ENCODE measurements around the gene SUPT6H. TPM values are rescaled to one million over a fixed set of nuclear protein-coding genes. Genes with fewer than 3 reads are reported as not detected.
A peak's percentile ranks its signal among the peaks of the same experiment; 100 is the strongest.

SUPT6H gene
- total and polyA plus RNA-seq, 2 donors (not counting 3 experiments of a cell fraction or from before 2014, with no cell fraction given), result 33.9 to 79.2 TPM

DNA sequence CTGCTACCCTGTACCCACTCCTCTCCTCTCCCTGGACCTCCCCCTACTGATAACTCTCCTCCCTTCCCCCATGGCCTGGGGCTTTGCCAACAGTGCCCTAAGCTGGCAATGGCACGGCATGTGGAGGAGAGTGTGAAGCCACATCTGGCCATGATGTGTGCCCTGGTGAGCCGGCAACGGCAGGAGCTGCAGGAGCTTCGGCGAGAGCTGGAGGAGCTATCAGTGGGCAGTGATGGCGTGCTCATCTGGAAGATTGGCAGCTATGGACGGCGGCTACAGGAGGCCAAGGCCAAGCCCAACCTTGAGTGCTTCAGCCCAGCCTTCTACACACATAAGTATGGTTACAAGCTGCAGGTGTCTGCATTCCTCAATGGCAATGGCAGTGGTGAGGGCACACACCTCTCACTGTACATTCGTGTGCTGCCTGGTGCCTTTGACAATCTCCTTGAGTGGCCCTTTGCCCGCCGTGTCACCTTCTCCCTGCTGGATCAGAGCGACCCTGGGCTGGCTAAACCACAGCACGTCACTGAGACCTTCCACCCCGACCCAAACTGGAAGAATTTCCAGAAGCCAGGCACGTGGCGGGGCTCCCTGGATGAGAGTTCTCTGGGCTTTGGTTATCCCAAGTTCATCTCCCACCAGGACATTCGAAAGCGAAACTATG is 87.0 kb downstream of the SUPT6H start:
- Histone ChIP-seq H3K9ac (replicated peaks; ENCODE audit: extremely low read depth, insufficient read depth, low read length) (no peak overlapping the region), H3K79me2 (ENCODE audit: control insufficient read depth, insufficient read depth, low read length) (peaks cover 30% of the 10 kb centered on the region), H3K27me3 (ENCODE audit: control insufficient read depth in 2 of 2, insufficient read depth in 2 of 2, low read length in 2 of 2) (no peaks in the 10 kb centered on the region), H3K36me3 (ENCODE audit: control insufficient read depth in 2 of 2, extremely low read depth in 1 of 2, insufficient read depth in 2 of 2, low read length in 2 of 2) (peaks cover 4 to 20% of the 10 kb centered on the region in 2 experiments), H3K4me3 (replicated peaks in 1 of 3; ENCODE audit: insufficient read depth in 1 of 3, low read depth in 1 of 3, low read length in 3 of 3) (no peak overlapping the region), H3K27ac (ENCODE audit: insufficient read depth, low read depth, low read length) (no peak overlapping the region), H3K9me3 (replicated peaks; ENCODE audit: control insufficient read depth, insufficient read depth, low read length) (no peaks in the 10 kb centered on the region), H3K4me2 (ENCODE audit: insufficient read depth, low read length) (no peak overlapping the region), H4K20me1 (replicated peaks; ENCODE audit: control insufficient read depth, extremely low read depth, insufficient read depth, low read length) (no peaks in the 10 kb centered on the region), H3K9me1 (replicated peaks; ENCODE audit: control insufficient read depth, extremely low read depth, insufficient read depth, low read length) (no peaks in the 10 kb centered on the region), H2AFZ (ENCODE audit: low read depth, low read length) (no peak overlapping the region), H3K4me1 (ENCODE audit: control insufficient read depth, extremely low read depth, insufficient read depth, low read length) (peaks cover 23% of the 10 kb centered on the region)
- TF ChIP-seq POLR2A (IDR thresholded peaks at IDR 0.05; ENCODE audit: low read depth, low read length), result no peak
- TF ChIP-seq, protein P1, sequence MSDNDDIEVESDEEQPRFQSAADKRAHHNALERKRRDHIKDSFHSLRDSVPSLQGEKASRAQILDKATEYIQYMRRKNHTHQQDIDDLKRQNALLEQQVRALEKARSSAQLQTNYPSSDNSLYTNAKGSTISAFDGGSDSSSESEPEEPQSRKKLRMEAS (IDR thresholded peaks at IDR 0.05; ENCODE audit: insufficient read depth, insufficient read length), result no peak
- TF ChIP-seq GATA2 (IDR thresholded peaks at IDR 0.05; ENCODE audit: insufficient read depth, insufficient read length, low read depth, low read length), result no peak
- TF ChIP-seq EZH2 (IDR thresholded peaks at IDR 0.05; ENCODE audit: borderline replicate concordance, low read depth, low read length, severe bottlenecking), result no peak
- no peak for TF ChIP-seq MYC (IDR thresholded peaks at IDR 0.05; ENCODE audit: low read depth, low read length)
- no peak for TF ChIP-seq FOS (IDR thresholded peaks at IDR 0.05; ENCODE audit: borderline replicate concordance, insufficient read depth, low read length)
- no peak for TF ChIP-seq JUN (IDR thresholded peaks at IDR 0.05; ENCODE audit: borderline replicate concordance, insufficient read depth, insufficient read length, low read depth)
- no peak for TF ChIP-seq CTCF (IDR thresholded peaks at IDR 0.05; ENCODE audit: extremely low read depth in 1 of 2, insufficient read depth in 1 of 2, low read depth in 1 of 2, low read length in 2 of 2)
- no peak for TF ChIP-seq POLR2AphosphoS5 (IDR thresholded peaks at IDR 0.05; ENCODE audit: insufficient read depth, low read depth, low read length)
- FAIRE-seq, result peak; percentile 15
- DNase-seq (ENCODE audit: low read depth, low spot score), result no peak
- BruUV-seq (replicated peaks), result no TSS peak
- ChIA-PET POLR2A (interaction anchor here (6.3 kb wide), 1 partner anchor 22 kb away, joined by 45 read pairs; the partner anchor contains the start of genes NEK8 and TLCD1), CTCF (interaction anchor here (1.0 to 16.6 kb wide), 7 partner anchors 12 to 167 kb away, joined by 3 to 602 read pairs (median 10); partner anchors contain the start of genes NEK8, RPL23A and TLCD1)
- dilution Hi-C loops (cut with MboI; ENCODE audit: extremely low pct_ligation_motif_present, low sequenced_read_pairs) (no loop called here), intact Hi-C loops (cut with micrococcal nuclease) (no loop called here)

Data from endothelial cell of umbilical vein (primary cell).